GM11168 (cell line): Measurements from ENCODE around the gene PSMD11.

Source experiments
- in situ Hi-C: fragments of 300-500 bp; cut with MboI; formaldehyde crosslinking; loops from one replicate; pipeline ENCODE4 v1.12.0; 2022; ENCODE audit warnings: low sequenced_read_pairs; ENCODE audit not compliant: unreplicated experiment

PSMD11 gene

DNA sequence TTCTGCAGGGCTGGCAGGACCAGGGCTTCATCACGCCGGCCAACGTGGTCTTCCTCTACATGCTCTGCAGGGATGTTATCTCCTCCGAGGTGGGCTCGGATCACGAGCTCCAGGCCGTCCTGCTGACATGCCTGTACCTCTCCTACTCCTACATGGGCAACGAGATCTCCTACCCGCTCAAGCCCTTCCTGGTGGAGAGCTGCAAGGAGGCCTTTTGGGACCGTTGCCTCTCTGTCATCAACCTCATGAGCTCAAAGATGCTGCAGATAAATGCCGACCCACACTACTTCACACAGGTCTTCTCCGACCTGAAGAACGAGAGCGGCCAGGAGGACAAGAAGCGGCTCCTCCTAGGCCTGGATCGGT is 43.9 kb downstream of the PSMD11 start:
- in situ Hi-C loops = loop anchor here (5.0 to 25.0 kb wide), 2 partner anchors 44 to 274 kb away; no protein-coding TSS in a partner anchor

DNA sequence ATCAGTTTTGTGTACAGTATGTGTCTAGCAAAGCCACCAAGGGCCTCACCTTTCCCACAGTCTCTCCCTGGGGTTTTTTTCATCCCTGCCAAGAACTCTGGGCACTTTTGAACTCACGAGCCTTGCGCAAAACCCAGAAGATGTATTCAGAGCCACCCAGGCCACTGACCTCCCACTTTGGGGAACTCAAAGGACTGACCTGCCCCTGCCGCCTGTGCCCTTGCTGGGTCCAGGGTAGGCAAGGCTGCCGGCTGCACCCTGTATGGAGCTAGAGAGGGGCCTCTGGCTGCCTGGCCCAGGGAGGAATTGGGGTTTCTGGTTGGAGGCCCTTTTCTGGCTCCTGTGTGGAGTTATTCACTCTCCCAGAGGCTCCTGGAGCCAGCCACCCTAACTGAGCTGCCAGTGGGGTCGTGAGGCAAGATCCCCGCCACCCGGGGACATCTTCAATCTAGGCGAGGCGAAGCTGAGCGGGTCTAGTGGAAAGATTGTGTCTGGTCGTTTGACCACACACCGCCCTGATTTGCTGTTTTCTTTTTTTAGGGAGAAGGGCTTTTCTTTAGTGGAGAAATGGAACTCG is 44.4 kb downstream of the PSMD11 start:
- in situ Hi-C loops = loop anchor here (5.0 to 25.0 kb wide), 2 partner anchors 44 to 274 kb away; no protein-coding TSS in a partner anchor

DNA sequence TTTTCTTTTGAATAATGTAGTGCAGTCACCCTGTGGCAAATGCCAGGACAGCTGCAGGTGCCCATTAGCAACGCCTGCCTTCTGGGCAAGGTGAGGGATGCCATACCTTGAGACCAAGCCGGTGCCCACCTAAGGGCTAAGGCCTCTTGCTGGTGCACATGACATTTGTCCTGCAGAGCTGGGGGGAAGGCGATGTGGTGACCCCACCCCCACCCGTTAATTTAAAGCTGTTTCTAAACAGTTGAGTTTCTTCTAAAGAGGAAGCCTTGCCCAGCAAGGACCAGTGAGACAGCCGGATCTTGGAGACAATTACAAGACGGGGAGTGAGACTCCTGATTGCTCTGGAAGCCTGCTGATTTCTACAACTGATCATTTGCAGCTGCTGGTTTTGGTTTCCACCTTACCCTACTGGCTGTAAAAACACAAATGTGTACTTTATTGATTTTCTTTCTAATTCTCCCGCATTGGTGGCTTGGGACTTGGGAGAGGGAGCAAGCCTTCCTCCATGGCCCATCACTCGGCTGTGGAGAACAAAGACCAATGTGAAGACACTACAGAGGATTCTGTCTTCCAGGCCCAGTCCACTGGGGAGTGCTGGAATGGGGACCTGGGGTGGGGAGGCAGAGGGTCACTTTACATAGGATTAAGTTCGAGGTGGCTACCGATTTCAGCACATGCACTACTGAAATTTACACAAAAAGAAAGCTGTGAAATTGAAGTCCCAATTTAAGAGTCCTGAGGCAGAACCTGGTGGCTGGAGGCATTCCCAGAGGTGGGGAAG is 45.2 kb downstream of the PSMD11 start:
- in situ Hi-C loops = loop anchor here (5.0 to 25.0 kb wide), 2 partner anchors 43 to 273 kb away; no protein-coding TSS in a partner anchor

DNA sequence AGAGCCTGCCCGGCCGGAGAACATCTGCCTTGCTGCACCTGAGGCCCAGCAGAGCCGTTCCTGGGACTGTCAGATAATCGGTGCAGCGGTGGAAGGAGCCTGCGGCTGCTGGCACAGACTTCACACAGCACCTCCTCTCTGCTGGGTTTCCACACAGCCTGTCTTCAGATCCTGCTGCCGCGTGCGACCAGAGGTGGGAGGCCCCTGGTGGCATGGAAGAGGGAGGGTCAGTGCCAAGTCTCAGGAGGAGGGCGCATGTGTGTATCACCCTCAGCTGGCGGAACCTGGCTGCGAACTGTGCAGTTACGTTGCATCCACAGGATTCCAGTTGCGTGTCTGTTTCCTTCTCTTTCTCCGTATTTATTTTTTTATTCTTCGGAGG is 45.8 kb downstream of the PSMD11 start:
- in situ Hi-C loops = loop anchor here (25.0 kb wide), 1 partner anchor 272 kb away; no protein-coding TSS in a partner anchor

DNA sequence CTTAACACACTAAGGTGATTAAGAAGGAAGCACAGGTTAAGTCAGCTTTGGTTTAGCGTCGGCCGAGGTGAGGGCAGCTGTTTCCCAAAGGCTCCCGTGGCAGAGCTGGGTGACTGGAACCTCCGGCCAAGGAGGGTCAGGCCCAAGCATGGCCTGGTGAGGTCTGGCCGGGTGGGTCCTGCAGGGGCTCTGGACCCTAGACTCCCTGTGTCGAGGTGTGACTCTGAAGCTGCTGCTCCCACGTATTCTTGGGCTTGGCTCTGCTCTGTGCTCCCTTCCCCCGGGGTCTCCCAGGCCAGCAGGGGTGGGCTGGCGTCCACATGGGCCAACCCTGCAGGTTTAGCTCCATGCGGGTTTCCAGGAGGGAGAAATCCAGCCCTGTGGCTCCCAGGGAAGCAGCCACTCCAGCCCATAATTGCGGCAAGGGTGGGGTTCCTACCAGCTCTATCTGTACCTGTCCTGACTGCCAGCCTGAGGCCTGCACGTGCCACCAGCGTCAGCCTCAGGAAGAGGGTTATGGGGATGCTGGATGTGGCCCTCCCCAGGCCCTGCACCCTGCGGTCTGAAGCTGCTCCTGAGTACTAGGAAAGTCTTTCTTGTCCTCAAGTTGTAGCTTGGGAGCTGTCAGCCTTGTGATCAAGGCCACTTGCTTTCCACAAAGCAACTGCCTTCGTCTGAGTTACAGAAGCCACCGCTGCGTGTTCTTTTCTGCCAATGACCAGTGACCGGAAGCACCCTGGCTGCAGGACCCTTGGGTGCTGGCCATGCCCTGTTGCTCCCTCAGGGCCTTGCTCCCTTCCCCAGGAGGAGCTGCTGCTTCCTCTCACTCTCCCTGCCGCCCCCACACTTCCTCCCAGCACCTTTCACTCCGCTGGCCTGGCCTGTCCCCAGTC is 47.3 kb downstream of the PSMD11 start:
- in situ Hi-C loops = loop anchor here (25.0 kb wide), 1 partner anchor 271 kb away; no protein-coding TSS in a partner anchor

DNA sequence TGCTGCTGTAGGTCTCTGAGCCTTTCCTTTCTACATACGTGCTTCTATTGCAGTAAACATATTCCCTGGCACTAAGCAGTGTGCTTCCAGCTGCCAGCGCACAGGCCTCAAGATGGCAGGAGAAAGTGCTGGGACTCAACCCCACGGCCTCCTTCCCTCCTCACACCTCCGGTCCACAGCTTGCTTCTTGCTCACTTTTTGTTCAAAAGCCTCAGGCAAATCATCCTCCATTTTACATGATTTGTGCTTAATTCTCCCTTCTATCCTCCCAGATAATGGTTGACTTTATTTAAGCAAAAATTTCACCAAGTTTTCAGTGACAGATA is 47.9 kb downstream of the PSMD11 start:
- in situ Hi-C loops = loop anchor here (25.0 kb wide), 1 partner anchor 270 kb away; no protein-coding TSS in a partner anchor

DNA sequence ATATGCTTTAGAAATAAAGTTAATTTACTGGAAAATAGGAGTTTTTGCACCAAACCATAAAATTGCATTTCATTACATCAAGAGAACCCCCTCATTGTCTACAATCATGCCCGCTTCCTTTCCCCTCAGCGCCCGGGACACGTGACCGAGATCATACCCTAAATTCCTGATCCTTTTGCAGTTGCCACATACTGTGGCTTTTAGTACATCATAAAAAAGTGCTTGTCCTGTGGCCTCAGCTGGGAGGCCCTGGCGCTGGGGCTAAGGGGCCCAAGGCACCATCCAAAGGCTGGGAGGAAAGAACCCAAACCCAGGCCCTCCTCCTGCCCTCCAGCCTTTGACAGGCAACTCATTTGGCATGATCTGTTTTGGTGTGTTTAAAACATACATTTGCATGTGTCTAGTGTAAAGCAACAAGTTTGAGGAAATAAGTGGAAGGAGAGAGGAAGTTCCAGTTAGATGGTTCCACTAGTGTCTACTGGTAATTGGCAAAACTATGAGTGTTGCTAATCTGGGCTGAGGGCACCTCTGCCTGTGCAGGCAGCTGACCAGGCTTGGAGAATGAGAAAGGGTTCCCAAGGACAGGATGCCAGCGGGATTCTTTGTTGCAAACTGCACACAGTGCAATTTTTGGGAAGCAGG is 48.5 kb downstream of the PSMD11 start:
- in situ Hi-C loops = loop anchor here (25.0 kb wide), 1 partner anchor 270 kb away; no protein-coding TSS in a partner anchor

DNA sequence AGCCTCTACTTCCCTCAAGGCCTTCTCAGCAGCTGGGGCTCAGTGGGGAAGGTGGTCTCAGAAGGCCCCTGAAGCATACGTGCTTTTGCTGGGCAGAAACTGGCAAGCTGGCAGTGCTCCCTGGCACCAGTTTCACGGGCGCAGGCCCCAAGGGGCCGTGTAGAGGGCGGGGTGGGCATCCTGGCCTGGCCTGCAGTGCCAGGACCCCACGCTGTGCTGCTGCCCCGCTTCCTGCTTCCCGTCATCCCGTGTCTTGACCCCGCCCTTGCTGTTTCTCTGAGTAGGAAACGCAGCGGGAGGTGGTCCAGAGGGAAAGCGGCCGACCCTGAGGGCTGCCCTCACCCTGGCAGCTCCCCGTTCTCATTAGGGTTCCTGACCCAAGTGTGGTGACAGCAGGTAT is 49.3 kb downstream of the PSMD11 start:
- in situ Hi-C loops = loop anchor here (25.0 kb wide), 1 partner anchor 269 kb away; no protein-coding TSS in a partner anchor

DNA sequence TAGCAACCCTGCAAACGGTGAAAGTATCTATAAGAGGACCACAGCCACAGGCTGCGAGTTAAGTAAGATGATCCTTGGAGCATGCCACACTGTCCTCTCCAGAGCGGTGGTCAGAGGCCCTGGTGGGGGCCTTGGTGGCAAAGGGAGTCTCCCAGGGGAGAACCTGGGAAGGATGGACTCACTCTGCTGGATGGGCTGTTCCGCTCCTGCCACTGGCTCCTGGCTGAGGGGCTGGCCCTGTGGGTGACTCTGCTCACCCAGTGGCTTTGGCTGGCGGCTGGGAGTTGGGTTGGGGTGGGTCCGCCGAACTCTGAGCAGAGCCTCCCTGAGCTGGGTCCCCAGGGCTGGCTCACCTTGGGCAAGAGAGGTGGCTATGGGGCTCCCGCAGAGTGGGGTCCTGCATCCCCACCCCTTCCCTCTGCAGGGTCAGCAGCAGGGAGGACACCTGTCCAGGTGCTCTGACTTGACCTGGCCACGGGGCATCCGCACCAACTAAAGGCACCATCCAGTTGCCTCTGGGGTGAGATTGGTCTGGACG is 49.7 kb downstream of the PSMD11 start:
- in situ Hi-C loops = loop anchor here (25.0 kb wide), 1 partner anchor 268 kb away; no protein-coding TSS in a partner anchor

DNA sequence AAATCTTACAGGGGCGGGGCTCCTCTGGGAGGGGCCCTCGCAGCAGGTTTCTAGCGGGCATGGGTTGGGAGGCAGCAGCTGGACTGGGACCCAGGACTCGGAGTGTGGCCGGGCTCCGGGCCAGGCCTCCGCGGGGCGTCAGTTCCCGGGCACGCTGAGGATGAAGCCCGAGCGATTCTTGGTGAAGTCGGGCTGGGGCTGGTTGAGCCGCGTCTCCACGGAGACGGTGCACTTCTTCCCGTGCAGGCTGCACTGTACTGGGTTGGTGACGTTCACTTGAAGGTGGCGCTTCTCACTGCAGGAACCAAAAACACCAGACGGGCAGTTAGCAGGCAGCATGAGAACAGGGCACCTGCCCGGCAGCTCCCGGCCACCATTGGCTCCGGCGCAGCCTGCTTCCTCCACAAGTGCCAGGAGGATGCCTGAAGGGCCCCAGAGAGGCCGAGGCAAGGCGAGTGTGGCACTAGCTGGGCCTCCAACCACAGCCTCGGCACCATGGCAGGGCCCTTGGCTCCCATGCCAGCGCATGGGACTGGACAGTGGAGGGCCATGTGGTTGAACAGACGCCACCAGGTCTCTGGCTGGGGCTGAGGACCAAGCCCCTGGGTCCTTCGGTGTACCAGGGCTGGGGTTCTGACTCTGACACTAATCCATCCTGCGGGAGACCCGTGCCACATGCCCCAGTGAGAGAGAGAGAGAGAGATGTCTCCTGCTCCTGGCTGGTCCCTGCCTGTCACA is 50.5 kb downstream of the PSMD11 start:
- in situ Hi-C loops = loop anchor here (25.0 kb wide), 1 partner anchor 268 kb away; no protein-coding TSS in a partner anchor

DNA sequence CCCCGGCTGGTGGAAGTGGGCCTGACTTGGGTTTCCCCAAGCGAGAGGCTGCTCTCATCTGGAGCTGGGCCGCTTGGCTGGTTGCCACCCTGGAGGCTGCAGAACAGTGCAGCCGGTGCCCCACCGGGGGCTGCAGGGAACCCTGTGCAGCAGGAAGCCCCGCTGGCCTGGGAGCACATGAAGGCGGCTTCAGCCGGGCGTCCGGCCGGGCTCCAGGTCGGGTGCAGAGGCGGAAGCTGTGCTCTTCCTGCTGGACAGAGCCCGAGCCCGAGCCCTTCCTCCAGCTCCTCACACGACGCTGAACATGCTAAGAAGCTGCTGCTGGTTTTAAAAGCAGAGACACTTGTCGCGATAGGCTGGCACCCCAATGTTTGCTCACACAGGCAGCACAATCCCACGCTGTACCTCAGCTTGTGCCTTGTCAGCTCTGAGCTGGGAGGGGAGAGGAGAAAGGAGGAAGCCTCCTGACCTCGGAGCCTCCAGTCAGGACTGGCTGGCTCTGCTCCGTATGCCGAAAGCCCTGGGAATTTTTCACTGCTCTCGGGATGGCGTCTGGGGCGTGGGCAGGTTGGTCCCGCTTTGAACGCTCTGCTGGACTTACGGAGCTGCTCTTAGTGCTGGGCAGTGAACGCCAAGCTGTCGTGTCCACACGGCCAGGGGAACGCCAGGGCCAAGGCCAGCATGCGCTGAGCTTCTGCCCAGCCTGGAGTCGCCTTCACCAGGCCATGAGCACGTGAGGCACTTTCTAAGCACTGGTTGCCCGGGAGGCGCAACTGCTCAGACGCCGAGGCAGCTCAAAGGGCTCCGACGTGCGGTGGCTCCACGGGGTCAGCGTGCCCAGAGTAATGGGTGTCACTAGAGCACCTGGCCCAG is 51.3 kb downstream of the PSMD11 start:
- in situ Hi-C loops = loop anchor here (25.0 kb wide), 1 partner anchor 267 kb away; no protein-coding TSS in a partner anchor

DNA sequence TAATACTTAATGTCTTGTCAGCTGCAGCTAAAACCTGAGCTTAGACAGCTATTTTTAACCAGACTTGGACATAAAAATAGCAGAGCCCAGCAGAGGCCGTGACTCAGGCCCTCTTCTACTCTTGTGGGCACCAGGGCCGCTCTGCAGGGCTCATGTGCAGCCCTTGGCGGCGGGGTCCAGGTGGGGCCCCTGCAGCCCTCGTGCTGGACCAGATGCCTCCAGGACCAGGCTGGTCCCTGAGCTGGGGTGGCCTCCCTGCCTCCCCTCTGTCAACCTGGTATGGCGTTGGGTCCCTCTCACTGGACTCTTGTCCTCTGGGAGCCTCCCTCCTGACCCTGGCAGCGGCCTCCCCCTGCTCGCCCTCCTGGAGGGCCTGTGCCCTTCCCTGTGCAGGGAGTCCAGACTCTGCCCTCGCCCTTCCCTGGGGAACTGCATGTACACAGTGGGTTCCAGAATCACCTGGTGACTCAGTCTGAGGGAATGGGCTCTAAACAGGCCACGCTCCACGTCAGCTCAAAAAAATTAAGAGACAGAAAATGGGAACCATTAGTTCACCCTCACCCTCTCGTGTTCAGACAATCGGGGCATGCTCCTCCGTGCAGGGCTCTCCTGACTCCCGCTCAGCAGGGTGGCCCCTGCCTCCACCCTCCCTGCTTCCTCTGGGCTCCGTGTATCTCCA is 52.2 kb downstream of the PSMD11 start:
- in situ Hi-C loops = loop anchor here (25.0 kb wide), 1 partner anchor 266 kb away; no protein-coding TSS in a partner anchor

DNA sequence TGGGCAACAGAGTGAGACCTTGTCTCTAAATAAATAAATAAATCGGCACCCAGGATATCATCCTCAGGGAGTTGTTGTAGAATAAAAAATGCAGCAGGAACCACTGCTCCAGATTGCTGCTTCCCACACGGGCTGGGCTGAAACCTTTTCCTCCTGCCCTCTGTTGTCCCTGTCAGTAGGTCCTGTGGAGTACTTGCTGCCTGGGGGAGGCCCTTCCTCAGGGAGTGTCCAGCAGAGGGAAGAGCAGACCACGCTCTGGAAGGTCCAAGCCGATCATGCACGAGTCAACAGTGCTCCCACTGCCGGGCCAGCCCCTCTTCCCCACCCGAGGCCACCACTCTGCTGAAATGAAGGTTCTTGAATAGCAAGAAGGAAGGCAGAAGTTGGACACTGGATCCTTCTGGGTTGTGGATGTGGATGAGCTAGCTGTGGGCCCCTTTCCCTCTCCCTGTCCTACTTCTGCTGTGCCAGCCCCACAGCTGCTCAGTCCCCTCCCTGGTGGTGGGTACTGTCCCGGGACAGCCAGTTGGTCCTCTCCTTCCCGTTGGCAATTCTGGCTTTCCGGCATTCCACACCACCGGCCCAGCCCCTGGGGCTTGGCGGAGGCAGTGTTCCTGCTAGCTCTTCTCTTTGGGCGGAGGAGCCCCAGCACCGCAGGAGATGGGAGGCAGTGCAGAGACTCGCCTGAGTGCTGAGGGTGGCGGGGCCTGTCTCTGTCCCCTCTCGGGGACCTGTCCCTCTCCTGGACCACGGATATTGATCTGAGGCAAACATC is 53.3 kb downstream of the PSMD11 start:
- in situ Hi-C loops = loop anchor here (25.0 kb wide), 1 partner anchor 265 kb away; no protein-coding TSS in a partner anchor

DNA sequence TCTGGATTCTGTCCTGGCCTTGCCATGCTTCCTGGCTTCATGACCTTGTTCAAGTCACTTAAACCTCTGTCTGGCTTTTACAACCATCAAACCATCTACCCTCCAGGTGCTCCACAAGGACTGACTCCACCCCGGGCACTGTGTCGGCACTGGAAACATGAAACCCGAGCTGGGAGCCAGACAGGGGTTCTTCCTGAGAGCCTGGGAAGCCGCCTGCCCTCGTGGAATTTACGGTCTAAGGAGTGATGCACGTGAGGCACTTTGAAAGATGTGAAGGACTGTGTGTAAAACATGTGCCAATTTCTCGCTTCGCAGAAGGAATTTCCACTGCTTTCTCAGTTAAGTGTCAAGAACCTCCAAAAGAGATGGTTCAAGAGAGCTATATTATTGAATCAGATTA is 54.1 kb downstream of the PSMD11 start:
- in situ Hi-C loops = loop anchor here (25.0 kb wide), 1 partner anchor 264 kb away; no protein-coding TSS in a partner anchor

DNA sequence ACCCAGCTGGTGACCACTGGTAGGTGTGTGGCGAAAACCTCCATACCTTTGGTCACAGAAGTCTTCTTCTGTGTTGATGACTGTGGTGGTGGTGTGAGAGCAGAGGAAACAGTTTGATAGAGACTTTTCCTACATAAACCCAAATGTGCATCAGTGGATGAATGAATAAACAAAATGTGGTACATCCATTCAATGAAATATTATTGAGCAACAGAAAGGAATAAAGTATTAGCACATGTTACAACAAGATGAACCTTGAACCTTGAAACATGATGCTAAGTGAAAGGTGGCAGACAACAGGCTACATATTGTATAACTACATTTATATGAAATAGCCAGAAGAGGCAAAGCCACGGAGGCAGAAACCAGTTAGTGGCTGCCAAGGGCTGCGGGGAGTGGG is 57.7 kb downstream of the PSMD11 start:
- in situ Hi-C loops = no loop called here

DNA sequence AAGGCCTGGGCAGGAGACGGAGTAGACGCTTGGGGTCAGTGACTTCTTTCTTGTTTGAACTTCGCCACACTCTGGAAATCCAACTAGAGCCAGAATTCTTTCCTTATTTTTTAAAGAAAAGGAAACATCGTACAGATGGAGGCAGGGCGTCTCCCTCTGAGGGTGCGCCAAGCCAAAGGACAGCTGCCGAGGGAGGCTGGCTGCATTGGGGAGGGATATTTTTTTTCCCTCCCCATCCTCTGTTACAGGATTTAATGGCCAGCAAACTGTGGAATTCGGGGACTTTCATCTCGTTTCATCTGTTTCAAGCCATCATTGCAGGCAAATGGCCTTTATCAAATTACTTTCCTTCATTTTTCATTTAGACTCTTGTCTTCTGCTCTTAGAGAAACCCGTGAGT is 58.4 kb downstream of the PSMD11 start:
- in situ Hi-C loops = no loop called here
